Inferior parietal cortex (tissue), 1 donor: ENCODE data around the gene IL22RA1.

Experiments
- DNase-seq: peaks from one replicate; pipeline ENCODE4 v3.0.0-alpha.2; 2016; ENCODE audit errors: extremely low spot score

The IL22RA1 gene

GRCh38 chr1:24111996-24112779 is 30.8 kb downstream of the IL22RA1 start, which contains the start of gene MYOM3:
Gene MYOM3 (minus strand): TSS chr1:24112135. CDS start chr1:24108636, 3,499 bp downstream.
- peak; percentile 36 for DNase-seq

GRCh38 chr1:24111262-24111995 is 31.5 kb downstream of the IL22RA1 start:
- DNase-seq: no peak

- no peak for DNase-seq
These were observed 32.2 kb downstream of the IL22RA1 start for GRCh38 chr1:24110642-24111261.

GRCh38 chr1:24109686-24110475 is 33.1 kb downstream of the IL22RA1 start:
- no peak for DNase-seq

GRCh38 chr1:24109166-24109483 is 33.8 kb downstream of the IL22RA1 start:
- no peak for DNase-seq

GRCh38 chr1:24108334-24109165 is 34.4 kb downstream of the IL22RA1 start:
- no peak for DNase-seq

- DNase-seq: no peak
These were observed 35.3 kb downstream of the IL22RA1 start for GRCh38 chr1:24107462-24108138.

GRCh38 chr1:24105368-24106160 is 37.4 kb downstream of the IL22RA1 start:
- no peak for DNase-seq

GRCh38 chr1:24104854-24105253 is 38.1 kb downstream of the IL22RA1 start:
- DNase-seq: no peak

- no peak for DNase-seq
These were observed 39.1 kb downstream of the IL22RA1 start for GRCh38 chr1:24103879-24104278.

- DNase-seq: no peak
These were observed 39.5 kb downstream of the IL22RA1 start for GRCh38 chr1:24103408-24103807.

GRCh38 chr1:24102961-24103360 is 40.0 kb downstream of the IL22RA1 start:
- no peak for DNase-seq

- no peak for DNase-seq
These were observed 40.9 kb downstream of the IL22RA1 start for GRCh38 chr1:24101796-24102586.

GRCh38 chr1:24100945-24101737 is 41.8 kb downstream of the IL22RA1 start:
- no peak for DNase-seq

GRCh38 chr1:24098943-24099638 is 43.8 kb downstream of the IL22RA1 start:
- no peak for DNase-seq

- DNase-seq: no peak
These were observed 44.8 kb downstream of the IL22RA1 start for GRCh38 chr1:24098102-24098501.

- DNase-seq: no peak
These were observed 45.3 kb downstream of the IL22RA1 start for GRCh38 chr1:24097663-24098062.
